ENCODE results near the gene NFYC. TPM values are rescaled to one million over a fixed set of nuclear protein-coding genes. Genes with fewer than 3 reads are reported as not detected.
A peak's percentile ranks its signal among the peaks of the same experiment; 100 is the strongest.

NFYC gene
- total RNA-seq, 2 donors from 2014 or later: 43.6 to 59.0 TPM

- no peak for DNase-seq
- Histone ChIP-seq H3K4me3 (ENCODE audit: low read length) (no peak overlapping the region), H3K27me3 (ENCODE audit: control insufficient read depth, insufficient read depth, low read length, poor library complexity, severe bottlenecking) (no peaks in the 10 kb centered on the region), H3K9me3 (ENCODE audit: control insufficient read depth, low read length) (no peaks in the 10 kb centered on the region), H3K4me1 (ENCODE audit: control insufficient read depth, insufficient read depth, low read length) (peaks cover 17% of the 10 kb centered on the region), H3K9ac (ENCODE audit: extremely low read depth, low read length, poor library complexity, severe bottlenecking) (no peak overlapping the region), H3K27ac (ENCODE audit: low read depth, low read length) (no peak overlapping the region), H3K36me3 (ENCODE audit: control insufficient read depth, insufficient read depth, low read length) (peaks cover 64% of the 10 kb centered on the region)
- Mint-ChIP-seq H3K36me3 (ENCODE audit: low read depth) (peaks cover 48% of the 10 kb centered on the region), H3K27ac (no peak overlapping the region), H3K4me1 (peaks cover 33% of the 10 kb centered on the region), H3K27me3 (ENCODE audit: insufficient read depth) (no peaks in the 10 kb centered on the region), H3K9me3 (no peaks in the 10 kb centered on the region), H3K4me3 (no peak overlapping the region)
- WGBS, 2 experiments (ENCODE audit: insufficient coverage in 1 of 2, insufficient read length in 1 of 2): 92% methylated on average over 3 of the region's 3 CpGs; no CpG with 5 or more reads in 1 of the 2 experiments
- TF ChIP-seq CTCF (conservative IDR thresholded peaks at IDR 0.05): no peak
Observed at GRCh38 chr1:40739455-40740008, 48.0 kb downstream of the NFYC start.

GRCh38 chr1:40740039-40740996, 48.8 kb downstream of the NFYC start:
- Mint-ChIP-seq H3K9me3 (no peaks in the 10 kb centered on the region), H3K27ac (peak overlapping the region; percentile 61), H3K4me1 (peaks cover 41% of the 10 kb centered on the region), H3K27me3 (ENCODE audit: insufficient read depth) (no peaks in the 10 kb centered on the region), H3K4me3 (no peak overlapping the region), H3K36me3 (ENCODE audit: low read depth) (peaks cover 48% of the 10 kb centered on the region)
- H3K27ac ChIP-seq (ENCODE audit: low read depth, low read length): no peak overlapping the region
- H3K4me3 ChIP-seq (ENCODE audit: low read length): peak overlapping the region; percentile 30
- DNase-seq: no peak
- H3K4me1 ChIP-seq (ENCODE audit: control insufficient read depth, insufficient read depth, low read length): peaks cover 17% of the 10 kb centered on the region
- no peak overlapping the region for H3K9ac ChIP-seq (ENCODE audit: extremely low read depth, low read length, poor library complexity, severe bottlenecking)
- TF ChIP-seq CTCF (conservative IDR thresholded peaks at IDR 0.05): no peak
- WGBS, 2 experiments (ENCODE audit: insufficient coverage in 1 of 2, insufficient read length in 1 of 2): 99 to 100% methylated on average over 2 to 5 of the region's 6 CpGs
- H3K9me3 ChIP-seq (ENCODE audit: control insufficient read depth, low read length): no peaks in the 10 kb centered on the region
- H3K36me3 ChIP-seq (ENCODE audit: control insufficient read depth, insufficient read depth, low read length): peaks cover 70% of the 10 kb centered on the region
- H3K27me3 ChIP-seq (ENCODE audit: control insufficient read depth, insufficient read depth, low read length, poor library complexity, severe bottlenecking): no peaks in the 10 kb centered on the region

GRCh38 chr1:40740997-40741736, 49.7 kb downstream of the NFYC start:
- Mint-ChIP-seq H3K4me3 (no peak overlapping the region), H3K27me3 (ENCODE audit: insufficient read depth) (no peaks in the 10 kb centered on the region), H3K4me1 (peaks cover 39% of the 10 kb centered on the region), H3K9me3 (no peaks in the 10 kb centered on the region), H3K36me3 (ENCODE audit: low read depth) (peaks cover 46% of the 10 kb centered on the region), H3K27ac (no peak overlapping the region)
- no peak for DNase-seq
- Histone ChIP-seq H3K9ac (ENCODE audit: extremely low read depth, low read length, poor library complexity, severe bottlenecking) (no peak overlapping the region), H3K27me3 (ENCODE audit: control insufficient read depth, insufficient read depth, low read length, poor library complexity, severe bottlenecking) (no peaks in the 10 kb centered on the region), H3K27ac (ENCODE audit: low read depth, low read length) (no peak overlapping the region), H3K4me1 (ENCODE audit: control insufficient read depth, insufficient read depth, low read length) (peaks cover 17% of the 10 kb centered on the region), H3K4me3 (ENCODE audit: low read length) (peak overlapping the region; percentile 30), H3K9me3 (ENCODE audit: control insufficient read depth, low read length) (no peaks in the 10 kb centered on the region), H3K36me3 (ENCODE audit: control insufficient read depth, insufficient read depth, low read length) (peaks cover 68% of the 10 kb centered on the region)
- no peak for TF ChIP-seq CTCF (conservative IDR thresholded peaks at IDR 0.05)
- 91 to 97% methylated on average over 4 to 6 of the region's 7 CpGs for WGBS, 2 experiments (ENCODE audit: insufficient coverage in 1 of 2, insufficient read length in 1 of 2)
